Activated CD8-positive, alpha-beta memory T cell treated with anti-CD3 and anti-CD28 coated beads for 24 hours (primary cell): Measurements from ENCODE around the gene DOCK2.
"Not testable (repeated sequence)": the region's sequence is repeated elsewhere in the genome, so short reads cannot be mapped to it uniquely, and the experiment has no call there.

Experiments used
- DNase-seq: peaks from one replicate; pipeline ENCODE4 v3.0.0-alpha.2; 2020

The DOCK2 gene

GRCh38 chr5:169762338-169763095 is 125.4 kb downstream of the DOCK2 start:
- no peak for DNase-seq

- DNase-seq, result no peak
Observed at GRCh38 chr5:169763376-169764017, 126.4 kb downstream of the DOCK2 start.

- no peak for DNase-seq
Observed at GRCh38 chr5:169764018-169764378, 126.9 kb downstream of the DOCK2 start.

- no peak for DNase-seq
Observed at GRCh38 chr5:169765176-169765996, 128.3 kb downstream of the DOCK2 start.

GRCh38 chr5:169766943-169767342 is 129.9 kb downstream of the DOCK2 start:
- DNase-seq, result not testable (repeated sequence)

- DNase-seq, result no peak
Observed at GRCh38 chr5:169767938-169768337, 130.9 kb downstream of the DOCK2 start.

- no peak for DNase-seq
Observed at GRCh38 chr5:169768416-169768815, 131.3 kb downstream of the DOCK2 start.

GRCh38 chr5:169770109-169770508 is 133.0 kb downstream of the DOCK2 start:
- DNase-seq, result no peak

- DNase-seq, result no peak
Observed at GRCh38 chr5:169772256-169772655, 135.2 kb downstream of the DOCK2 start.

GRCh38 chr5:169772688-169773087 is 135.6 kb downstream of the DOCK2 start:
- no peak for DNase-seq

GRCh38 chr5:169777159-169777558 is 140.1 kb downstream of the DOCK2 start:
- DNase-seq, result no peak

- DNase-seq, result no peak
Observed at GRCh38 chr5:169778622-169779596, 141.8 kb downstream of the DOCK2 start.

- DNase-seq, result no peak
Observed at GRCh38 chr5:169781420-169782345, 144.6 kb downstream of the DOCK2 start.

GRCh38 chr5:169785771-169786618 is 148.9 kb downstream of the DOCK2 start:
- DNase-seq, result no peak

- no peak for DNase-seq
Observed at GRCh38 chr5:169788168-169788567, 151.1 kb downstream of the DOCK2 start.

GRCh38 chr5:169789417-169789940 is 152.4 kb downstream of the DOCK2 start:
- DNase-seq, result no peak

- DNase-seq, result no peak
Observed at GRCh38 chr5:169791251-169791650, 154.2 kb downstream of the DOCK2 start.

- DNase-seq, result no peak
Observed at GRCh38 chr5:169795338-169795737, 158.3 kb downstream of the DOCK2 start.

GRCh38 chr5:169796731-169797130 is 159.7 kb downstream of the DOCK2 start:
- no peak for DNase-seq

GRCh38 chr5:169797577-169797976 is 160.5 kb downstream of the DOCK2 start:
- DNase-seq, result no peak
